NCI-H1092 treated with DMSO at 0.1 percent for 48 hours (cell line): Measurements from ENCODE around the gene LGMN.
"Not testable (repeated sequence)": the region's sequence is repeated elsewhere in the genome, so short reads cannot be mapped to it uniquely, and the experiment has no call there.

Experiments
- DNase-seq: peaks from one replicate; lab custom pipeline; 2025; lab: John Stamatoyannopoulos, UW

The LGMN gene

GRCh38 chr14:92760524-92760805, 12.0 kb upstream of the LGMN start:
- no peak for DNase-seq

- DNase-seq: no peak
These were observed 11.5 kb upstream of the LGMN start for GRCh38 chr14:92759679-92760523.

GRCh38 chr14:92759300-92759678, 10.9 kb upstream of the LGMN start:
- DNase-seq: no peak

GRCh38 chr14:92756446-92756845, 8.0 kb upstream of the LGMN start:
- DNase-seq: no peak

GRCh38 chr14:92755495-92755894, 7.1 kb upstream of the LGMN start:
- DNase-seq: no peak

DNA sequence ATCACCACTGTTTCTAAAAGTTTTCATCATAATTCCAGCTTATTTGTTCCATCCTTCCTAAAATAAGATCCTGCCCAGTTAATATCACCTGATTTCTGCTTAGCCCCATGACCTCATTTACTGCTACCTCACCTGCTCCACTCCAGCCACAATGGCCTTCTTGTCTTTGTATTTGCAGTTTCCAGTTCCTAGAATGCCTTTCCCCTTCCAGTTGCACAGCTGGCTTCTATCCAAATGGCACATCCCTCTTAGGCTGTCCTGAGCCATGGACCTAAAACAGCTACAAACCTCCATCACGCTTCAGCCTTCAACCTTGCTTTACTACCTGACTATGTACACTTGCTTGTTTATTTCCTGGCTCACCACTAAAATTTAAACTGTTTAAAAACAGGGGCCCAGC, 6.5 kb upstream of the LGMN start:
- peak; percentile 76 for DNase-seq

- DNase-seq: no peak
These were observed 4.8 kb upstream of the LGMN start for GRCh38 chr14:92753250-92753649.

DNA sequence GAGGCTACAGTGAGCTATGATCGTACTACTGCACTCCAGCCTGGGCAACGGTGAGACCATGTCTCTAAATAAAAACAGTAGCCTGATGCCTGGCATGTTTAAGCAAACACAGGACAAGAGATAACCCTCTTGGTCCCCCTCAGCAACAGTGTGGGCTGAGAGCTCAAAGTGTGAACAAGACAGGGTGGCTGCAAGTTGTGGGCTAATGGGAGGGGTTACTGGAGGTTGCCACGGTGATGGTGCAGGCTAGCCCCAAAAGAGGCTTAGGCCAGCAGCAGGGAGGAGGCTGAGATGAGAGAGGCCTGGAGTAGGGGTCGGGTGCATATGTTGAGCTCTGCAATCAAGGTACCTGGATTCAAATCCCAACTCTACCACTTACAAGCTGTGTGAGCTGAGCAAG, 3.4 kb upstream of the LGMN start:
- no peak for DNase-seq

DNA sequence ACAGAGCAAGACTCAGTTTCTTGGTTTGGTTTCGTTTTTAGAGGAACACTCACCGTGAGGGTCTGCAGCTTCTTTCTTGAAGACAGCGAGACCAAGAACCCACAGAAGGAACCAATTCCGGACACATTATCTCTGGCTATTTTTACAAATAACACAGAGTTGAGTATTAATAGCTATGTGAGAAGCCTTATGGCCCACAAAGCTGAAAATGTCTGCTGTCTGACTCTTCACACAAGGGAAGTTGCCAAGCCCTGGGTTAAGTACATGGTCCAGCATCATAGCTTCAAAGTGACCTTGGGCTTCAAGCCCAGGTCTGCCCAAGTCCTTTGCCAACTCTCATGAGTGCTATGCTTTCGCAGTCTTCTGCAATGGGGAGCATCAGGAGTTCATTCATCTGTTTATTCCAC, 2.6 kb upstream of the LGMN start:
- DNase-seq: no peak

DNA sequence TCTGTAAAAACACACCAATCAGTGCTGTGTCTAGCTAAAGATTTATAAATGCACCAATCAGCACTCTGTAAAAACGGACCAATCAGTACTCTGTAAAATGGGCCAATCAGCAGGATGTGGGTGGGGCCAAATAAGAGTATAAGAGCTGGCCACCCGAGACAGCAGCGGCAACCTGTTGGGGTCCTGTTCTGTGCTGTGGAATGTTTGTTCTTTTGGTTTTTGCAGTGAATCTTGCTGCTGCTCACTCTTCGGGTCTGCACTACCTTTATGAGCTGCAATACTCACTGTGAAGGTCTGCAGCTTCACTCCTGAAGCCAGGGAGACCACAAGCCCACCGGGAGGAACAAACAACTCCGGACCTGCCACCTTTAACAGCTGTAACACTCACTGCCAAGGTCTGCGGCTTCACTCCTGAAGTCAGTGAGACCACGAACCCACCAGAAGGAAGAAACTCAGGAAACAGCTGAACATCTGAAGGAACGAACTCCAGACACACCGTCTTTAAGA, 1.8 kb upstream of the LGMN start:
- not testable (repeated sequence) for DNase-seq

- no peak for DNase-seq
These were observed 647 bp downstream of the LGMN start for GRCh38 chr14:92747701-92748258.

- no peak for DNase-seq
These were observed 4.2 kb downstream of the LGMN start for GRCh38 chr14:92744198-92744597.

DNA sequence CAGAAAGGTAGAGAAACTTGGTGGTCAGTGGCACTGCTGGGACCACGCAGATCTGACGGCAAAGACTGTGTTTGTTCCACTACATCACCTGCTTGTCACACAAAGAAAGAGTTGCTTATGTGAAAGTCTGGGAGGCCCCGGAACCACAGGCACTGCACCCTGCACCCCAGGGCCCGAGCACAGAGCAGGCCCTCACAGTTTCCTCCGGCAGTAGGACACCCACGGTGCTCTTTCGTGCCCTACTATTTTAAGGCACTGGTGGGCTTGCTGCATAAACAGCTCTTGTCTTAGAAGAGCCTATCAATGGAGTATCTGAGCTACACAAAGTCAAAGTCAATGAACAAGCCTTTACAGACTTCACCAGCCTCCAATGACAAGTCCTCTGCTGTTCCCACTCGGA, 8.0 kb downstream of the LGMN start:
- no peak for DNase-seq

GRCh38 chr14:92737619-92738188, 10.7 kb downstream of the LGMN start:
- DNase-seq: no peak

DNA sequence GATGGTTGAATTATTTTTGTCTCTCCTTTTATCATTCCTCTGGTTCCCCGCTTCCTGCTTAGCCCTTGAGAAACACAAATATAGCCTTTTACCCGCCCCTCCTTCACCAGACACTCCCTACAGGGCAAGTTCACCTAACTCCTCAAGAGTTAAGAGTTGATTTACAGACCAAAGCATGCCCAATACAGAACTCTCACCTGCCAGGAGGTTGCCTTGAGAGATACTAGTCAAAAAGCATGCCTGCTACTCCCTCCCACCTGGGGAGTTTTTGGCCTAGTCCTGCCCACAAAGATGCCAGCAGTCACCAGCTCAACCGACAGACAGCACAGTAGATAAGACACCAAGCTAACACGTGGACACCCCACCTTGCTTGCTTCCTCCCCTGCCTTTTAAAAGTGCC, 11.2 kb downstream of the LGMN start:
- no peak for DNase-seq

DNA sequence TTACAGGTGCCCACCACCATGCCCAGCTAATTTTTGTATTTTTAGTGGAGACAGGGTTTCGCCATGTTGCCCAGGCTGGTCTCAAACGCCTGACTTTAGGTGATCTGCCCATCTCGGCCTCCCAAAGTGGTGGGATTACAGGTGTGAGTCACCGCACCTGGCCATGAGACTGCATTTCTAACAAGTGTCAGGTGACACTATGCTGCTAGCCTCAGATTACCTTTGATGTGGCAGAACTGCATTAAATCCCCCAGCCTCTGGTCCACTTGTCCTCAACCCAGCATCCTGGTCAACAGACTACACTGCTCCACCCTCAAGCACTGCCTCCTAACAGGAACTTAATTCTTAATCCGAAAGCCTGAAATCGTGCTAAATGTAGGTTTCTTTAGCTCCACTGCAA, 13.1 kb downstream of the LGMN start:
- DNase-seq: no peak

GRCh38 chr14:92734618-92735017, 13.8 kb downstream of the LGMN start:
- DNase-seq: no peak

DNA sequence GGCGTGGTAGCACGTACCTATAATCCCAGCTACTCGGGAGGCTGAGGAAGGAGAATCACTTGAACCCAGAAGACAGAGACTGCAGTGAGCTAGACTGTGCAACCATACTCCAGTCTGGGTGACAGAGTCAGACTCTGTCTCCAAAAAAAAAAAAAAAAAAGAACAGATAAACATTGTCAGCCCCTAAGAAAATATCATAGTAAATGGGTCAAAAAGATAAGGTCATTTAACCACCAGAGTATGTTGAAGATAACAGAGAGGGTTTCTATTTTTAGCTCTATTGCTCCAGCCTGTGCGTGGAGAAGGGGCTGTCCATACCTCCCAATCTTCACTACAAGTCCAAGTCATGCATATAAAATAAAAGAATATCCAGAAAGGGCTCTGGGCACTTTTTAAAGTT, 15.4 kb downstream of the LGMN start:
- DNase-seq: no peak

- DNase-seq: no peak
These were observed 16.8 kb downstream of the LGMN start for GRCh38 chr14:92731622-92732115.

DNA sequence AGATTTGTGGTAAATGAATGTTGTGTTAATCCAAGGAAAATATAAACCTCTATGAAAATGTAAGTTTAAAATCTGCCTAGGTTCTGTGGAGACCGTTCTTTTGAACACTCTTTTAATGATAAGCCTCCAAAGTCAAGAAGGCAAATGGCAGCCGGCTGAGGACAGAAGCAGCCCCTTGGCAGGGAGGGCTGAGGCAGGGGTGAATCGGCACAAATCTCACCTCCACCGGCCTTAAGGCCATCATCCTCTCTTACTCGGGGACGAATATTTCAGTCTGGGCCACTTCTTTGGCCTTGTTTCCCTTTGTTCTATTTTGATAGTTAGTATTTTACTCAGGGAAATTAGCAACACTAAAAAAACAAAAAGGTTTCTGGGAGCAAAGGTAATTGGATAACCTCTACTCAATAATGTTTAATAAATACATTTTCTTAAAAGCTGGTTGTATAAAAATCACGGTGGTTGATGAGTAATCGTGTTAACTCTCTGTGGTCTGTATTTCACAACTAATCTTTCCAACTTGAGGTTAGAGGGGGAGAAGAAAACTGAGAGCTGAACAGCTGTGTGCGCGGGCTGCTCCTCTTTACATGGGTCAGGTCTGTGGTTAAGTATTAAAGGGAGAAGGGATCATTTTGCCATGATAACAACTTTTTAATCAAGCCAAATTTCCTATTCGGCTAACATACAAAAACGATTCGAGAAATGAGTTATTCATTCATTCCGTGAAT, 18.6 kb downstream of the LGMN start:
- no peak for DNase-seq

GRCh38 chr14:92728759-92729364, 19.6 kb downstream of the LGMN start:
- peak; percentile 27 for DNase-seq

GRCh38 chr14:92726933-92727262, 21.5 kb downstream of the LGMN start:
- no peak for DNase-seq
